Activated CD4-positive, alpha-beta T cell treated with anti-CD3 and anti-CD28 coated beads, Interleukin-2, amount 50 U/mL, for 16 hours (primary cell): ENCODE measurements around the gene GK.
"Not testable (repeated sequence)": the region's sequence is repeated elsewhere in the genome, so short reads cannot be mapped to it uniquely, and the experiment has no call there.

ENCODE experiments used
- DNase-seq: peaks from one replicate; pipeline ENCODE4 v3.0.0-alpha.2; 2020

GK gene

DNA sequence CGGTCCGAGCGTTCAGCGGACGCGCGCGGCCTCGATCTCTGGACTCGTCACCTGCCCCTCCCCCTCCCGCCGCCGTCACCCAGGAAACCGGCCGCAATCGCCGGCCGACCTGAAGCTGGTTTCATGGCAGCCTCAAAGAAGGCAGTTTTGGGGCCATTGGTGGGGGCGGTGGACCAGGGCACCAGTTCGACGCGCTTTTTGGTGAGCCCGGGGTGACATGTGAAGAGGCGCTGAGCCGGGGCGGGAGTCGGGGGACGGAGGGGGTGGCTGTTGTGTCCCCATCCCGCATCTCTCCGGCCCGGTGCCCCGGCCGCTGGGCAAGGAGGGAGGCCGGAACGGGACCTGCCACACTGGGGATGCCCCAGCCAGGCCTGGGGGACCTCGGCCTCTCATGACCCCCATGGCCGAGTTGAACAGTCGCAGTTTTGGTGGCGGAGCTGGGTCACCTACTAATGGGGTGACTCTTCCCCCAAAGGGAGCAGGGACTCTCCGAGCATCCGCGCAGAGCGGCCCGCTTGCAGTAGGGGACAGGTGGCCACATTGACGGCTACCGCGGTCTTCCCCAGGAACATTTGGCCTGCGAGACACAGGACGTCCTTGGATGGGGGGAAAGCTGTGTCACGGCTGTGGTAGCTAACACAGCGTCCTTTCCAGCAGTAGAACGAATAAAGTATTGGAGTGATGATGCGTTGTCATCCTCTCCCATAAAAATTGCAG is at the start of gene GK:
Gene GK (plus strand): TSS at position 9 of the 717 bp plus-strand sequence. CDS start 115 bp downstream, at position 124.
- DNase-seq: no peak

GRCh38 chrX:30607155-30607554 is 46.1 kb upstream of the GK start:
- no peak for DNase-seq

DNA sequence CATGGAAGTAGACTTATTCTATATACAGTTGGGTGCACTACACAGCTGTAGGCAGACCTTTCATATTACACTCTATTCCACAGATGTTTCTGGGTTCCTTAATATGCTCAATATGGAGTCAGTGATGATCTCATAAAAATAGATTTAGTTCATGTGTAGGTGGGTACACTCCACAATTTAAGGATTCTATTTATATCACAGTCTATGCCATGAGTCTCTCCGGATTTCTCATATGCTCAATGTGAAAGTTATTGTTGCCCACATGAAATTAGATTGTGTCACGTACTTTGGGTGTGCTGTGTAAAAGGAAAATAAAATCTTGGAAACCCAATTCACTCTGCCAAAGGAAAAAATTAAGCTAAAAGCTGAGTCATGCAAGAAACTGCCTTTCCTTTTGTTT is 43.2 kb upstream of the GK start:
- no peak for DNase-seq

DNA sequence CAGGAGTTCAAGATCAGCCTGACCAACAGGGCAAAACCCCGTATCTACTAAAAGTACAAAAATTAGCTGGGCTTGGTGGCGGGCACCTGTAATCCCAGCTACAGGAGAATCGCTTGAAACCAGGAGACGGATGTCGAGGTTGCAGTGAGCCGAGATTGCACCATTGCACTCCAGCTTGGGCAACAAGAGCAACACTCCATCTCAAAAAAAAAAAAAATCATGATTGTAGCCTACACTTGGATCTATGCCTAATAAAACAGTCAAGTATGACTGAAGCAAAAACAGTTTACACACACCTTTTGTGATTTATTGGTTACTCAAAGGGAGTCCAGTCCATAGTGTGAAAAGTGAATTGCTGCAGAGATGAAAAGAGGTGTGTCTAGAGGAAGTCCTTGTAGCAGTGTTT is 41.0 kb upstream of the GK start:
- DNase-seq: no peak

- DNase-seq: no peak
Observed at GRCh38 chrX:30613721-30614120, 39.5 kb upstream of the GK start.

GRCh38 chrX:30615229-30615628 is 38.0 kb upstream of the GK start:
- DNase-seq: peak; percentile 66

- DNase-seq: no peak
Observed at GRCh38 chrX:30618160-30618765, 35.0 kb upstream of the GK start.

GRCh38 chrX:30620125-30620524 is 33.1 kb upstream of the GK start:
- no peak for DNase-seq

GRCh38 chrX:30620980-30621618 is 32.1 kb upstream of the GK start:
- peak; percentile 14 for DNase-seq

GRCh38 chrX:30622361-30622760 is 30.9 kb upstream of the GK start:
- DNase-seq: no peak

- DNase-seq: no peak
Observed at GRCh38 chrX:30626402-30626801, 26.8 kb upstream of the GK start.

DNA sequence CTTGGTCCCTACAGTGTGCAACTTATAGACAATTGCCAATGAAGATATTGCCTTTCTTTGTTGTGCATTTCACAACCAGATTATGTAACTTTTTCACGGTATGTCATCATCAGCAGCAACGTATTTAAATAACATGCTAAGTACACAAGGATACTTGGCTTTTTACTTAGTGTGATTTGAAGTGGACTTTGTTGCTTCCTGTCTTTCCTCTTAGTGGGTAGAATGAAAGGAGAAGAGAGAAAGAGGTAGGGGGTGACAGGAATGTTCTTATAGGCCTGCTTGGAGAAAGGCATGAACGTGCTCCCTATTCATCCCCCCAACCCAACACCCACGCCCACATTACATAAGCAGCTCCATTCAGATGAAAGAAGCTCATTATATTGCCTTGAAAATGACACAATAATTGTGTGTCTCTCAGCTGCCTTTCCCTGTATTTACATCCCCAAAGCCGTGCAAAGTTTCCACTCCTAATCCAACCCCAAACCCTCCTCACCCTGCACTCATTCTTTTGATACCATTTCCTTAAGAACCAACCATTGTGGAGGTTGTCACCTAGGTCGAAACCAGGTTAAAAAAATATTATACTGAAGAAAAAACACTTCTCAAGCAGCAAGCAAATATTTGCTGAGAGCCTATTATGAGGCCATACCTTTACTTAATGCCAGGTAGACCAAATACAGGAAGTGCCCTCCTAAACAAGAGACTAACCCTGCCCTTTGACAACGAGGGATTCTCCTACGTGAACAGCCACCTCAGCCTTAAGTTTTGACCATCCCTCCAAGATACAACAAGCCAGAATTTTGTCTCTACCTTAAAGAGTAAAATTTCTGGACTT is 25.2 kb upstream of the GK start:
- no peak for DNase-seq

DNA sequence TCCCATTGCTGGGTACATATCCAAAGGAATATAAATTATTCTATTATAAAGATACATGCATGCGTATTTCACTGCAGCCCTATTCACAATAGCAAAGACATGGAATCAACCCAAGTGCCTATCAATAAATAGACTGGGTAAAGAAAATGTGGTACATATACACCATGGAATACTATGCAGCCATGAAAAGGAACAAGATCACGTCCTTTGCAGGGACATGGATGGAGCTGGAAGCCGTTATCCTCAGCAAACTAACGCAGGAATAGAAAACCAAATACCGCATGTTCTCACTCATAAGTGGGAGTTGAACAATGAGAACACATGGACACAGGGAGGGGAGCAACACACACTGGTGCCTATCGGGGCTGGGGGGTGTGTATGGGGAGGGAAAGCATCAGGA is 19.2 kb upstream of the GK start:
- not testable (repeated sequence) for DNase-seq

DNA sequence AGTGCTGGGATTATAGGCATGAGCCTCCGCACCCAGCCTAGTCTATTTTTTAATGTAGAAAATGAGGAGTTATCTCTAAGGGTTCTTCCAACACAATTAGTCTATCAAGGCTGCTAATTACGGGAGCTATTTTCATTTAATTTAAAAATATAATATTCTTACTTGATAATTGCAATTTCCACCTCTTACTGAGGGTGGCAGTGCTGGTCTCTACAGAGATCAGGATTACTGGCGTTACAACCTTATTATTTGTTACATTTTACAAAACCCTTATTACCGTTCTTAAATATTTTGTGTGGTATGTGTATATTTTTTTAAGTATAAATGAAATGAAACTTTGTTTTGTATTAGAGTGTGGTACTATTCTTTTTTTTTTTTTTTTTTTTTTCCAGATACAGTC is 17.6 kb upstream of the GK start:
- DNase-seq: no peak

- DNase-seq: no peak
Observed at GRCh38 chrX:30637874-30638815, 15.1 kb upstream of the GK start.

GRCh38 chrX:30639702-30640101 is 13.5 kb upstream of the GK start:
- not testable (repeated sequence) for DNase-seq

DNA sequence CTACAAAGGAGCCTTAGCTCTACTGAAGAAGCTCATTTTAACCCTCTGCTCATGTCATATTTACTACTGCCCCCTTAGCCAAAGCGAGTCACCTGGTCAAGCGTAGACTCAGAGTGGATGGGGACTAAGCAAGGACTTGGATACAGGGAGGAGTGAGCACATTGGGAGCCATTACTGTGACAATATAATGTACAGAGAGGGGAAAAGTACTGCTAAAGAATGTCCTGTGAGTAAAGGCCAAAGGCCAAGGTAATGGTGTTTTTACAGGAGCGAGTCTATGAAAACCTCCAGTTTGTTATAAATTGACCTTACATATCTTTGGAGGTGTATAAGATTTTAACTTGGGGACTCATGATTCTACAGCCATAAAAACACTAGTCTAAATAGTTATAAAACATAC is 10.6 kb upstream of the GK start:
- DNase-seq: no peak

DNA sequence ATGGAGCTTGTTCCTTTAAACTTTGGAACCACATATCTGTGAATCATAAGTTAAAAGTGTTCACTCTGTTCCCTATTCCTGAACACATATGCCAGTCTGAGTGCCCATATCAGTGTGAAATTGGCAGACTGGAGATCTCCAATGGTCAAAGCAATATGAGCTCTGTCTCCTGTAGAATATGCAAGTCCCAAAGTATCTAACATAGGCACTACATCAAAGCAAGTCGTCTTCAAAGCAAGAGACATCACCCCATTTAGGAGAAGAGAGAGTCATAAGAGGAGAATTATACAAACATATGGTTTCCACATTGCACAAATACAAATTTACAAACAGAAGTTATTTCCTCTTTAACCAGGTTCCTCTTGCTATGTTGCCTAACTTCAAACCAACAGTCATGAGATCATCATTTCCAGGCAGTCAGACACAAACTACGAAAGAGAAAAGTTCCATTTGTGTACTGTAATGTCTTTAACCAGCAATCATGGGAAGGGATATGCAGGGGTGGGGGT is 9.9 kb upstream of the GK start:
- peak; percentile 36 for DNase-seq

DNA sequence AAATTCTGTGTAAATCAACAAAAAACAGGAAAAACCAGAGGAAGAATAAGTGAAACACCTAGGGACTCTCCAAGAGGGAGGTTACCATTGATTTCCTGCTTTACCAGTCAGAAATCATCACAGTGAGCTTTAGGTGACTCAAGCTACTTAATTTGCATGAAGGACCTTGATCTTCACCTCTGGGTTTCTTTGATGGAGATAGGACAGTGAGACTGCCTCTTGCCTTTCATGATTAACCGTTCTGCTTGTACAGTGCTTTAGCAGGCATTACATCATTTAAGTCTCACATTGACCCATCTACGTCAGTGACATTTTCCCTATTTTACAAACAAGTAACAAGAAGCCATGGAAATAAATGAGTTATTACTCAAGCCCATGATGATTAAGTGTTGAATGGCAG is 3.4 kb upstream of the GK start:
- peak; percentile 61 for DNase-seq

DNA sequence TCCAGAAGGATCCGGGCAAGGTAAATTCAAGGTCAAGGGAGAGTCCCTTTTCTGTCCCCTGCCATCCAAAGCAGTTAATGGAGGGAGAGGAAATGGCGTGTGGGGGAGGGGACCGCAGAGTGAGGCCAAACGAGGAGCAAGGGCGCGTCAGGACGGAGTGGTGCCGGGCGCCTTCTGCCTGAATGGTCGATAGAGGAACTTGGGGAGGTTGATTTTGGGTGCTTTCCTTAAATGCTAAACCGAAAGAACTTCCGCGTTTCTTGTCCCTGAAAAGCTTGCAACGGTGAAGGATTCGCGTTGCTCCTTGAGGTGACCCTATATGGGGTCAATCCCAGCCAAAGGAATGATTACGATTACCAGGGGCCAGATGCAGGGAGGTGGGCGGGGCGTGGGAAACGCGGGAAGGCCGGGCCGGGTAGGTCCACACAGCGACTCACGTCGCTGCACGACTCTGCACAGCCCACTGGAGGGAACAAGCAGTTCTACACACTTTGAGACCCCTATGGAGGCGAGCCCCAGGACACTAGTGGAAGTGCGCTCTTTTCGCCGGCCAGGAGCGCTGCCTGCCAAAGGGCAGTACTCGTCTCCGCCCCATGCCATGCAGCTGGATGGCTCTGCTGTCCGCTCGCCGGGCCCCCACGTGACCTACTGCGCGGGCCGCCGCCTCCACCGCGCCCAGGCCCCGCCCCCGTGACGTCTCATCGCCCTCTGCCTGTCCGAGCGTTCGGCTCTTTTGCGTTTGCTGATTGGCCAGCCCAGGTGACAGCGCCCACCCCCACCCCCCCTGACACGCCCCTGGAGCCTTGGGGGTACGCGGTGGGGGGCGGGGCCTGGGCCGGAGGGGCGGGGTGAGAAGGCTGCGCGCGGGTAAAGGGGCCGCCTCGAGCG is 452 bp upstream of the GK start:
- peak; percentile 94 for DNase-seq

DNA sequence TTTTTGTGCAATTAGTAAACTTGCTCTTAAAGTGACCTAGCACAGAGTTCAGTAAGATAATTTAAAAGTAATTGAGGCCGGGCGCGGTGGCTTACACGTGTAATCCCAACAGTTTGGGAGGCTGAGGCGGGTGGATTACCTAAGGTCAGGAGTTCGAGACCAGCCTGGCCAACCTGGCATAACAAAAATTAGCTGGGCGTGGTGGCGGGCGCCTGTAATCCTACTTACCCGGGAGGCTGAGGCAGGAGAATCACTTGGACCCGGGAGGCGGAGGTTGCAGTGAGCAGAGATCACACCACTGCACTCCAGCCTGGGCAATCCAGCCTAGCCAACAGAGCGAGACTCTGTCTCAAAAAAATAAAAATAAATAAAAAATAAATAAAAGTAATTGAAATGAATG is 1.2 kb downstream of the GK start:
- not testable (repeated sequence) for DNase-seq
